A549 (cell line): ENCODE results near the gene CRMP1. TPM values are rescaled to one million over a fixed set of nuclear protein-coding genes. Genes with fewer than 3 reads are reported as not detected.

Experiments
- ATAC-seq, 2 experiments: fragments of 200-7000 bp in 1 of 2; fragments of >200 bp in 1 of 2; cut with Nextera tagmentation in 1 of 2; cut with Tn5 transposase in 1 of 2; 3 replicates each; pipeline versions ENCODE4 v1.8.0 to v1.9.1; 2018 to 2020; ENCODE audit warnings: mild to moderate bottlenecking in 1 of 2, moderate library complexity in 1 of 2
- CTCF ChIA-PET: fragments of 300-600 bp; sonication (Branson Sonifier 250); formaldehyde crosslinking; extraction: SDS; loops from one replicate; lab custom pipeline; 2021; ENCODE audit warnings: antibody characterized with exemption, inconsistent platforms; lab: Yijun Ruan, JAX
- POLR2A ChIA-PET: fragments of 350-600 bp; formaldehyde crosslinking; extraction: SDS; loops from one replicate; lab custom pipeline; 2021; ENCODE audit warnings: antibody characterized with exemption, inconsistent platforms; lab: Yijun Ruan, JAX
- DNase-seq, 2 experiments: peaks; one replicate each; pipeline versions ENCODE4 v3.0.0 to v3.0.0-alpha.2; 2011 to 2016; ENCODE audit warnings: low read depth in 1 of 2, low spot score in 1 of 2
- FAIRE-seq: peaks from 2 replicates; lab custom pipeline; 2011; peaks lifted over from hg19 to GRCh38; lab: Jason Lieb, UNC
- H3K27ac ChIP-seq, 2 experiments: fragments of >200 bp; sonication (Bioruptor Twin); formaldehyde crosslinking; 3 replicates each; pipeline ENCODE4 v1.5.1; 2016 to 2017
- H3K4me1 ChIP-seq: fragments of >200 bp; sonication (Bioruptor Twin); formaldehyde crosslinking; 3 replicates; pipeline ENCODE4 v1.6.1; 2016
- H3K4me2 ChIP-seq: fragments of >200 bp; sonication (Bioruptor Twin); formaldehyde crosslinking; 3 replicates; pipeline ENCODE4 v1.6.1; 2016
- H3K4me3 ChIP-seq: fragments of >200 bp; sonication (Bioruptor Twin); formaldehyde crosslinking; 3 replicates; pipeline ENCODE4 v1.5.1; 2016
- H3K9me3 ChIP-seq: fragments of >200 bp; sonication (Bioruptor Twin); formaldehyde crosslinking; 3 replicates; pipeline ENCODE4 v1.6.1; 2016
- CBX8 ChIP-seq: fragments of 200-600 bp; sonication (generic); IDR thresholded peaks from 2 replicates; pipeline ENCODE4 v1.6.1; 2016
- CTCF ChIP-seq: fragments of >200 bp; sonication (Bioruptor Twin); formaldehyde crosslinking; IDR thresholded peaks from 3 replicates; pipeline ENCODE4 v1.5.1; 2016
- EHF ChIP-seq: fragments of 250-450 bp; sonication (Bioruptor Pico); IDR thresholded peaks from 2 replicates; pipeline ENCODE4 v1.5.0; 2020; ENCODE audit warnings: mild to moderate bottlenecking
- ESRRA ChIP-seq: fragments of 150-350 bp; IDR thresholded peaks from 2 replicates; pipeline ENCODE4 v1.6.1; 2014; ENCODE audit warnings: mild to moderate bottlenecking, low read length, borderline replicate concordance
- FOSB ChIP-seq: fragments of 250-450 bp; sonication (Bioruptor Pico); IDR thresholded peaks from 2 replicates; pipeline ENCODE4 v1.5.0; 2020; ENCODE audit warnings: mild to moderate bottlenecking, moderate library complexity
- FOSL2 ChIP-seq, 2 experiments: fragments of 450-650 bp in 1 of 2; fragments of >200 bp in 1 of 2; sonication (Bioruptor Twin) in 1 of 2; formaldehyde crosslinking; IDR thresholded peaks; 2 replicates each; pipeline versions ENCODE4 v1.5.0 to v1.6.1; 2016 to 2020; ENCODE audit warnings: mild to moderate bottlenecking in 1 of 2, moderate library complexity in 1 of 2
- HEYL ChIP-seq: fragments of 250-450 bp; sonication (Bioruptor Pico); IDR thresholded peaks from 2 replicates; pipeline ENCODE4 v1.8.0; 2021; ENCODE audit warnings: mild to moderate bottlenecking, moderate library complexity
- HMGXB4 ChIP-seq: fragments of 250-450 bp; sonication (Bioruptor Pico); IDR thresholded peaks from 2 replicates; pipeline ENCODE4 v1.5.0; 2021; ENCODE audit warnings: mild to moderate bottlenecking, moderate library complexity, borderline replicate concordance
- HOXA7 ChIP-seq: fragments of 250-450 bp; sonication (Bioruptor Pico); IDR thresholded peaks from 2 replicates; pipeline ENCODE4 v1.5.0; 2020; ENCODE audit warnings: mild to moderate bottlenecking, moderate library complexity
- MYC ChIP-seq: IDR thresholded peaks from 2 replicates; pipeline ENCODE4 v1.6.1; 2012; ENCODE audit warnings: mild to moderate bottlenecking, inconsistent platforms, low read length, improper control_type of control experiment, borderline replicate concordance
- RAD21 ChIP-seq, 2 experiments: fragments of >200 bp in 1 of 2; sonication (Bioruptor Twin) in 1 of 2; formaldehyde crosslinking in 1 of 2; IDR thresholded peaks in 1 of 2; conservative IDR thresholded peaks in 1 of 2; 2 replicates in 1 of 2; 3 replicates in 1 of 2; pipeline ENCODE4 v1.6.1; 2012 to 2018; ENCODE audit warnings: inconsistent platforms in 1 of 2
- REST ChIP-seq: fragments of 200-600 bp; sonication (generic); IDR thresholded peaks from 2 replicates; pipeline ENCODE4 v1.6.1; 2016; ENCODE audit warnings: antibody characterized with exemption, mild to moderate bottlenecking, moderate library complexity
- RFX5 ChIP-seq: fragments of 450-650 bp; IDR thresholded peaks from 2 replicates; pipeline ENCODE4 v1.7.1; 2014; ENCODE audit warnings: antibody characterized with exemption, mild to moderate bottlenecking, moderate library complexity
- RNF2 ChIP-seq: fragments of 200-600 bp; sonication (generic); IDR thresholded peaks from 2 replicates; pipeline ENCODE4 v1.6.1; 2016; ENCODE audit warnings: low read depth, mild to moderate bottlenecking, antibody characterized with exemption, moderate library complexity, borderline replicate concordance
- SREBF2 ChIP-seq: fragments of 450-650 bp; IDR thresholded peaks from 2 replicates; pipeline ENCODE4 v1.6.1; 2014; ENCODE audit warnings: mild to moderate bottlenecking, moderate library complexity
- TP53 ChIP-seq: fragments of 250-450 bp; sonication (Bioruptor Pico); IDR thresholded peaks from 2 replicates; pipeline ENCODE4 v1.5.0; 2021; ENCODE audit warnings: mild to moderate bottlenecking, moderate library complexity
- ZFP36 ChIP-seq: fragments of 450-650 bp; IDR thresholded peaks from 2 replicates; pipeline ENCODE4 v1.6.1; 2014; ENCODE audit warnings: borderline replicate concordance; ENCODE audit not compliant: partially characterized antibody
- WGBS: methylation state at CpG from one replicate; pipeline ENCODE4 v1.1.6; 2017; ENCODE audit errors: missing lambda C conversion rate; 5-methylcytosine and 5-hydroxymethylcytosine counted together
- polyA plus RNA-seq, 4 experiments: library from polyadenylated mRNA; depleted of rRNA in 3 of 4; stranded (reverse); fragments of >200 nt; fragmentation: RNase III in 1 of 4; extraction: RNeasy Plus Mini Kit Qiagen cat#74134 plus additional on column Dnase treatment in 1 of 4; gene quantifications; 2 replicates in 3 of 4; 3 replicates in 1 of 4; pipeline ENCODE4 v1.2.3, GENCODE V29; 2011 to 2017

Gene CRMP1
- polyA plus RNA-seq, 2 of the 4 experiments (the other 2 are of a cell fraction), result 0.74 to 0.80 TPM

GRCh38 chr4:5869966-5870619, 22.8 kb downstream of the CRMP1 start (continued):
- TF ChIP-seq MYC, result no peak
- TF ChIP-seq RNF2, result no peak
- TF ChIP-seq HEYL (CRISPR knock-in tag), result no peak
- TF ChIP-seq REST, result no peak
- TF ChIP-seq CBX8, result no peak
- no peak for TF ChIP-seq SREBF2
- TF ChIP-seq RAD21 (conservative IDR thresholded peaks at IDR 0.05 in 1 of 2, IDR thresholded peaks at IDR 0.05 in 1 of 2), result no peak
- TF ChIP-seq EHF, result no peak

- H3K4me3 ChIP-seq, result no peak overlapping the region
- TF ChIP-seq HOXA7, result no peak
- no peak for TF ChIP-seq ZFP36
- TF ChIP-seq FOSB, result no peak
- no peak for TF ChIP-seq TP53 (CRISPR knock-in tag)
- TF ChIP-seq CTCF, result no peak
- TF ChIP-seq RFX5, result no peak
- no peak for TF ChIP-seq ESRRA
- no peak for TF ChIP-seq HMGXB4
- TF ChIP-seq FOSL2 (IDR thresholded peaks at IDR 0.05), result no peak
- TF ChIP-seq FOSL2 (CRISPR knock-in tag; IDR thresholded peaks at IDR 0.05), result no peak
- H3K4me2 ChIP-seq, result no peak overlapping the region
- ChIA-PET CTCF (no interaction called here), POLR2A (no interaction called here)
- WGBS, result 67% methylated on average over 3 of the region's 3 CpGs
- DNase-seq (no peak), ATAC-seq (no peak), FAIRE-seq (no peak)
- no peak overlapping the region for H3K27ac ChIP-seq
- H3K9me3 ChIP-seq, result no peaks in the 10 kb centered on the region
- H3K4me1 ChIP-seq, result peaks cover 10% of the 10 kb centered on the region
These were observed 25.0 kb downstream of the CRMP1 start for GRCh38 chr4:5867866-5868265.
